Measurements from ENCODE around the gene C12orf50. TPM values are rescaled to one million over a fixed set of nuclear protein-coding genes. Genes with fewer than 3 reads are reported as not detected.
A peak's percentile ranks its signal among the peaks of the same experiment; 100 is the strongest.

Gene C12orf50
- total RNA-seq, 1 donor from 2014 or later: not detected

GRCh38 chr12:88001327-88001726 lies 27.9 kb downstream of the C12orf50 start:
- Mint-ChIP-seq H3K27me3 (ENCODE audit: insufficient read depth, low read depth) (no peaks in the 10 kb centered on the region), H3K27ac (no peak overlapping the region), H3K9me3 (peaks cover 6% of the 10 kb centered on the region), H3K4me3 (no peak overlapping the region), H3K4me1 (peaks cover 3% of the 10 kb centered on the region), H3K36me3 (no peaks in the 10 kb centered on the region)
- Histone ChIP-seq H3F3A (ENCODE audit: low read depth) (no peaks in the 10 kb centered on the region), H3K79me2 (ENCODE audit: low read depth) (no peaks in the 10 kb centered on the region), H3K9me3 (ENCODE audit: low read depth) (peaks cover 4% of the 10 kb centered on the region), H3K9ac (no peak overlapping the region), H3K27ac (no peak overlapping the region), H2AFZ (replicated peaks) (no peak overlapping the region), H3K27me3 (no peaks in the 10 kb centered on the region), H4K20me1 (ENCODE audit: low read depth) (no peaks in the 10 kb centered on the region), H3K4me1 (no peaks in the 10 kb centered on the region), H3K4me3 (no peak overlapping the region), H3K36me3 (no peaks in the 10 kb centered on the region), H3K4me2 (no peak overlapping the region)
- TF ChIP-seq EZH2 (IDR thresholded peaks at IDR 0.05) (no peak), EZH2phosphoT487 (IDR thresholded peaks at IDR 0.05) (no peak), CTCF (IDR thresholded peaks at IDR 0.05) (no peak)
- no peak for DNase-seq (ENCODE audit: low spot score)

- no peaks in the 10 kb centered on the region for H3K9me3 Mint-ChIP-seq
These were observed 33.5 kb downstream of the C12orf50 start for GRCh38 chr12:87995581-87996178.

GRCh38 chr12:87991483-87991882 lies 37.7 kb downstream of the C12orf50 start:
- H3F3A ChIP-seq (ENCODE audit: low read depth): no peaks in the 10 kb centered on the region
- no peaks in the 10 kb centered on the region for H3K27me3 ChIP-seq
- H2AFZ ChIP-seq (replicated peaks): no peak overlapping the region
- H3K4me1 Mint-ChIP-seq: no peaks in the 10 kb centered on the region
- H3K79me2 ChIP-seq (ENCODE audit: low read depth): no peaks in the 10 kb centered on the region
- no peaks in the 10 kb centered on the region for H3K9me3 ChIP-seq (ENCODE audit: low read depth)
- H3K9ac ChIP-seq: no peak overlapping the region
- H3K27ac Mint-ChIP-seq: no peak overlapping the region
- no peaks in the 10 kb centered on the region for H4K20me1 ChIP-seq (ENCODE audit: low read depth)
- no peaks in the 10 kb centered on the region for H3K36me3 Mint-ChIP-seq
- DNase-seq (ENCODE audit: low spot score): no peak
- H3K27me3 Mint-ChIP-seq (ENCODE audit: insufficient read depth, low read depth): no peaks in the 10 kb centered on the region
- no peak overlapping the region for H3K4me3 Mint-ChIP-seq
- TF ChIP-seq CTCF (IDR thresholded peaks at IDR 0.05) (no peak), EZH2 (IDR thresholded peaks at IDR 0.05) (no peak), EZH2phosphoT487 (IDR thresholded peaks at IDR 0.05) (no peak)
- H3K4me3 ChIP-seq: no peak overlapping the region
- H3K9me3 Mint-ChIP-seq: no peaks in the 10 kb centered on the region
- no peaks in the 10 kb centered on the region for H3K36me3 ChIP-seq
- H3K4me2 ChIP-seq: no peak overlapping the region
- H3K27ac ChIP-seq: no peak overlapping the region
- H3K4me1 ChIP-seq: peaks cover 5% of the 10 kb centered on the region

More at GRCh38 chr12:87995581-87996178, 33.5 kb downstream of the C12orf50 start:
- Histone ChIP-seq H4K20me1 (ENCODE audit: low read depth) (no peaks in the 10 kb centered on the region), H3K36me3 (no peaks in the 10 kb centered on the region), H3K4me2 (no peak overlapping the region), H3K9ac (no peak overlapping the region), H3F3A (ENCODE audit: low read depth) (no peaks in the 10 kb centered on the region), H3K27me3 (no peaks in the 10 kb centered on the region), H2AFZ (replicated peaks) (peak overlapping the region; percentile 6), H3K9me3 (ENCODE audit: low read depth) (no peaks in the 10 kb centered on the region), H3K4me3 (no peak overlapping the region), H3K4me1 (peaks cover 5% of the 10 kb centered on the region), H3K27ac (no peak overlapping the region), H3K79me2 (ENCODE audit: low read depth) (no peaks in the 10 kb centered on the region)
- TF ChIP-seq EZH2 (IDR thresholded peaks at IDR 0.05): no peak
- TF ChIP-seq CTCF (IDR thresholded peaks at IDR 0.05): peak; percentile 84
- TF ChIP-seq EZH2phosphoT487 (IDR thresholded peaks at IDR 0.05): no peak
- peak; percentile 79 for DNase-seq (ENCODE audit: low spot score)
- H3K27me3 Mint-ChIP-seq (ENCODE audit: insufficient read depth, low read depth): no peaks in the 10 kb centered on the region
- no peak overlapping the region for H3K27ac Mint-ChIP-seq
- no peaks in the 10 kb centered on the region for H3K4me1 Mint-ChIP-seq
- H3K4me3 Mint-ChIP-seq: no peak overlapping the region
- no peaks in the 10 kb centered on the region for H3K36me3 Mint-ChIP-seq

All from neural progenitor cell (in vitro differentiated cells).